Measurements from ENCODE around the gene BLTP2.
"Not testable (repeated sequence)": the region's sequence is repeated elsewhere in the genome, so short reads cannot be mapped to it uniquely, and the experiment has no call there.

The BLTP2 gene

DNA sequence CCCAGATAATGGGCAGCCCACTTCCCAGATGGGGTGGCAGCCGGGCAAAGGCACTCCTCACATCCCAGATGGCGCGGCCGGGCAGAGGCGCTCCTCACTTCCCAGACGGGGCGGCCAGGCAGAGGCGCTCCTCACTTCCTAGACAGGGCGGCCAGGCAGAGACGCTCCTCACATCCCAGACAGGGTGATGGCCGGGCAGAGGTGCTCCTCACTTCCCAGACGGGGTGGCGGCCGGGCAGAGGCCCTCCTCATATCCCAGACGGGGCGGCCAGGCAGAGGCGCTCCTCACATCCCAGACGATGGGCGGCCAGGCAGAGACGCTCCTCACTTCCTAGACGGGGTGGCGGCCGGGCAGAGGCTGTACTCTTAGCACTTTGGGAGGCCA lies 14.5 kb upstream of the BLTP2 start:
- not testable (repeated sequence) for H3K4me3 Mint-ChIP-seq, H3K9me3 Mint-ChIP-seq, H3K27me3 Mint-ChIP-seq, H3K36me3 Mint-ChIP-seq, H3K27ac Mint-ChIP-seq
- peaks cover 57% of the 10 kb centered on the region for H3K4me1 Mint-ChIP-seq

DNA sequence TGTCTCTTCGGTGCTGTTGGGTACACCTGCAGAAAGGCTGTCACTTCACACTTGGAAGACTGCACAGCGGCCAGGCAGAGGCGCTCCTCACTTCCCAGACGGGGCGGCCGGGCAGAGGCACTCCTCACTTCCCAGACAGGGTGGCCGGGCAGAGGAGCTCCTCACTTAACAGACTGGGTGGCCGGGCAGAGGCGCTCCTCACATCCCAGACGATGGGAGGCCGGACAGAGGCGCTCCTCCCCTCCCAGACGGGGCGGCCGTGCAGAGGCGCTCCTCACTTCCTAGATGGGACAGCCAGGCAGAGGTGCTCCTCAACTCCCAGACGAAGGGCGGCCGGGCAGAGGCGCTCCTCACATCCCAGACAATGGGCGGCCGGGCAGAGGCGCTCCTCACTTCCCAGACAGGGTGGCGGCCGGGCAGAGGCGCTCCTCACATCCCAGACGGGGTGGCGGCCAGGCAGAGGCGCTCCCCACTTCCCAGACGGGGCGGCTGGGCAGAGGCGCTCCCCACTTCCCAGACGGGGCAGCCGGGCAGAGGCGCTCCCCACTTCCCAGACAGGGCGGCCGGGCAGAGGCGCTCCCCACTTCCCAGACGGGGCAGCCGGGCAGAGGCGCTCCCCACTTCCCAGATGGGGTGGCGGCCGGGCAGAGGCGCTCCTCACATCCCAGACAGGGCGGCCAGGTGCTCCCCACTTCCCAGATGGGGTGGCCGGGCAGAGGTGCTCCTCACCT lies 14.0 kb upstream of the BLTP2 start:
- H3K27ac Mint-ChIP-seq, H3K36me3 Mint-ChIP-seq, H3K4me3 Mint-ChIP-seq, H3K9me3 Mint-ChIP-seq, H3K27me3 Mint-ChIP-seq: not testable (repeated sequence)
- H3K4me1 Mint-ChIP-seq: peaks cover 52% of the 10 kb centered on the region

DNA sequence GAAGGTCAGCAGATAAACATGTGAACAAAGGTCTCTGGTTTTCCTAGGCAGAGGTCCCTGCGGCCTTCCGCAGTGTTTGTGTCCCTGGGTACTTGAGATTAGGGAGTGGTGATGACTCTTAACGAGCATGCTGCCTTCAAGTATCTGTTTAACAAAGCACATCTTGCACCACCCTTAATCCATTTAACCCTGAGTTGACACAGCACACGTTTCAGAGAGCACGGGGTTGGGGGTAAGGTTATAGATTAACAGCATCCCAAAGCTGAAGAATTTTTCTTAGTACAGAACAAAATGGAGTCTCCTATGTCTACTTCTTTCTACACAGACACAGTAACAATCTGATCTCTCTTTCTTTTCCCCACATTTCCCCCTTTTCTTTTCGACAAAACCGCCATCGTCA lies 13.4 kb upstream of the BLTP2 start:
- H3K4me3 Mint-ChIP-seq, H3K27me3 Mint-ChIP-seq, H3K27ac Mint-ChIP-seq, H3K36me3 Mint-ChIP-seq, H3K9me3 Mint-ChIP-seq: not testable (repeated sequence)
- peaks cover 46% of the 10 kb centered on the region for H3K4me1 Mint-ChIP-seq

DNA sequence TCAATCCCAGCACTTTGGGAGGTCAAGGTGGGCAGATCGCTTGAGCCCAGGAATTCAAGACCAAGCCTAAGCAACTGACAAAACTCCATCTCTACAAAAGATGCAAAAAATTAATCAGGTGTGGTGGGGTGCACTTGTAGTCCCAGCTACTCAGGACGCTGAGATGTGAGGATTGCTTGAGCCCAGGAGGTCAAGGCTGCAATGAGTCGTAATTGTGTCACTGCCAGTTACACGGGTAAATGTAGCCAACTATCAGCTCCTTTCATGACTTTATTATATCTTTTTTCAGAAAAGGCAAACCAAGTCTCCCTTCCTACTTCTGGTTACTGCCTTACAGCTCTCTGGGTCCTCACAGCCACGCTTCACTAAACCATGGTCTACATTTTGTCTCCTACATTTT lies 12.8 kb upstream of the BLTP2 start:
- Mint-ChIP-seq H3K36me3 (peaks cover 2% of the 10 kb centered on the region), H3K9me3 (no peaks in the 10 kb centered on the region), H3K27me3 (no peaks in the 10 kb centered on the region), H3K27ac (peak overlapping the region; percentile 88), H3K4me3 (no peak overlapping the region), H3K4me1 (peaks cover 40% of the 10 kb centered on the region)

DNA sequence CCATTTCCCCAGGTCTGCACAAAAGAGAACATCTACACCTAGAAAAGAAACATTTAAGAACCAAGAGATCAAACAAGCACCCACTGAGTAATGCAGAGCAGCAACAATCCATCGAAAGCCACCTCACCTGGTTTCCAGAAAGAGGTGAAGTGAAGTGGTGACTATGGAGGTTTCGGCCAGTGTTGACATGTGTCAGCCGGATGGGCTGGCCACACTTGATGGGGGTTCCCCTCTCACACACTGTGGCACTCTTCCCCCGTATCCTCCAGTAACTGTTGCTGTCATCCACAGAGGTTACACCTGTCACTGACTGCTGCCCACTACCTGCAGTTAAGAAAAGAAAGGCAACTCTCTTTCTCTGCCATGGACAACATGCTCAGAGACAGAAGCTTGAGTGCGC lies 10.2 kb upstream of the BLTP2 start:
- Mint-ChIP-seq H3K9me3 (no peaks in the 10 kb centered on the region), H3K27me3 (no peaks in the 10 kb centered on the region), H3K27ac (no peak overlapping the region), H3K4me3 (no peak overlapping the region), H3K4me1 (peaks cover 22% of the 10 kb centered on the region), H3K36me3 (peaks cover 2% of the 10 kb centered on the region)

DNA sequence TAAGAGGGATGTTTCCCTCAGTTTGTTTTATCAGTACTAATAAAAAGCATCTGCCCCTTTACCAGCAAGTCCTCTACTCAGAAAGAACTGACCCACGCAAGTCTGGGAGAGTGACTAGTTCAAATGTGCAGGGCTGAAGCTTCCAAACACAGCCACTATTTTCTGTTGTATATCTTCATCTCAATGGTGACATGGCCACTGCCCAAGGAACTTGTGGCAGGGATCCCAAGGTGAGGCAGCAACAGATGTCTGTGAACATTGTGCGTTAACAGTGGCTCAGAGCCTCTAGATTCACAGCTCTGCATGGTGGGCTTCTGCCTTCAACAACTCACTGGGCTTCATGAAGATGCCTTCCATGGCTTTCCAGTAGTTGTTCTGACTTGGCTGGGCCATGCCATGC lies 3.7 kb upstream of the BLTP2 start:
- Mint-ChIP-seq H3K4me1 (peaks cover 27% of the 10 kb centered on the region), H3K27me3 (no peaks in the 10 kb centered on the region), H3K9me3 (no peaks in the 10 kb centered on the region)

DNA sequence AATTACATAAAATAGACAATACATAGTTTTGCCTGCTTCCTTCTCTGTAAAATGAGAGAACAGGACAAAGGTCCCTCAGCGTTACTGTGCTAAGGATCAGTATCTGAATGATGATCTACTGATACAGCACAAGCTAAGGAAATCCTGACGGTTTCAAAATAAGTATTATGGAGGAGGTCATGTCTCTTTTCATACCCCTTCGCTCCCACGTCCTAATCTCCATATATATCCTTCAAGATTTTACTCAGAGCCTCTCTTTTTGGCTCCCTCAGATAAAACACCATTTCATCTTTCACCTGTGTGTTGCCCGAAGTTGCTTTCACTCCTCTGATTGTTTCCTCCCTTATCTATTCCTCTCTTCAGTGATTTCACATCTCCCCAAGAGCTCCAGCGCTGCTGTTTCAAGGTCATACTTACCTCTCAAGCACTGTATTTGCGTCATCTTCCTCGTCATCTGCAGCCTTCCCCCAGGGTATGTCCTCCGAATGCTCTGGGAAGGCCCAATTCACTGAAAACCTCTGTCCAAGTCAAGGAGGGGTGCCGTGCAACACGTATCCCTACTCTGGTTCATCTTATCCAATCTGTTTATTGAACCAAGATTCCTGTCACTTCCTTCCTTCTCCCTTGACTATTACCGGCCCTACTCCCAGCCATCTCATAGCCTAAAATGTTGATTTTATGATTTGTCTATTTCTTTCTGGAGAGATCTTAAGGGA lies 1.2 kb upstream of the BLTP2 start:
- peaks cover 4% of the 10 kb centered on the region for H3K36me3 Mint-ChIP-seq
- H3K4me1 Mint-ChIP-seq: peaks cover 42% of the 10 kb centered on the region
- no peaks in the 10 kb centered on the region for H3K9me3 Mint-ChIP-seq
- H3K27me3 Mint-ChIP-seq: no peaks in the 10 kb centered on the region
- H3K4me3 Mint-ChIP-seq: peak overlapping the region; percentile 96
- peak overlapping the region; percentile 60 for H3K27ac Mint-ChIP-seq

More for the DNA sequence above, 3.7 kb upstream of the BLTP2 start:
- Mint-ChIP-seq H3K4me3 (no peak overlapping the region), H3K36me3 (peaks cover 2% of the 10 kb centered on the region), H3K27ac (no peak overlapping the region)

DNA sequence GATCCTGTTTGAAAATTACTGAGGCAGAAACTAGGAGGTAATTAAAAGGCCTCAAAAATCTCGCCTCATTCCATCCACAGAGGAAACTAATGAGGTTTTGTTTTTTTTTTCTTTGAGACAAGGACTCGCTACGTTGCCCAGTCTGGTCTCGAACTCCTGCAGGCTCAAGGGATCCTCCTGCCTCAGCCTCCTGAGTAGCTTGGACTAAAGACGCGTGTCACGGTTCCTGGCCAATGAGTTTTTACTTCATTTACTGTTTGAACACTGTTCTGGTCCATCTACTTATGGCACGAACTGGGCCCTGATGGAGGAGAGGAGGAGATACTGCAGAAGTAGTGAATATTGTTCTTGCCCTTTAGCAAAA lies 600 bp upstream of the BLTP2 start:
- Mint-ChIP-seq H3K9me3 (no peaks in the 10 kb centered on the region), H3K4me3 (peak overlapping the region; percentile 96), H3K27me3 (no peaks in the 10 kb centered on the region), H3K36me3 (peaks cover 4% of the 10 kb centered on the region), H3K4me1 (peaks cover 42% of the 10 kb centered on the region), H3K27ac (peak overlapping the region; percentile 60)

DNA sequence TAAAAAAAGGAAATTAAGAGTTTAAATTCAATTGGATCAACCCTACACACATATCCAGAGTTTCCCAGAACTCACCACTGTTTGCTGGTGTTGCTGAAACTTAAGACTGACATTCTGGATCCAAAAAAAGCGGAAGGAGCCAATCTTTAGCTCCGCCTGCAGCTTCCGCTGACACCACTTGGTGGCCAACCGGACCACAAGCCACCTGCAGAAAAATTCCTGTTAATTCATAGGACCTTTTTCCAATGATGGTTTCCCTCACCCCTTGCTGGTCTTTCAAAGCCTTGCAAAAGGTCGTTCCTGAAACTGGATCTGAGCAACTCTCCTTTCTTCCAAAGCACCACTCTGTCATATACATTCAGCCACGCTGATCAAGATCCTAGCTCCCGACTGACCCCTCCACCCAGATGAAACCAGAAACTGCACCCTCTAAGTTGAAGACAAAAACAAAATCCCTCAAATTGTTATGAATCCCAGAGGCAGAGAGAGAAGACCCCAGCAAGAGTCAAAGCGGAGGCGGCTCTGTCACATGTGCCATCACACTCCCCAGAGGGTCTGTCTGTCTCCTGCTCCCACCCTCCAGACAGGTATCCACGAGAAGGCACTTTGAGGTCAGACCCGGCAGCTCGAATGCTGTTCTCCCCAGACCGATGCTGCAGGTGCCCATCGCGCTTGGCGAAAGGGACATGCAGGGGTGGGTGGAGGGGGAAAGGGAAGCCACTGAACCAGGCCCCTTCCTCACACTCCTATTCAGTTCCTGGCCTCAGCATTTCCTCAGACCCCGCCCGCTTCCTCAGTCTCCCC lies 773 bp downstream of the BLTP2 start:
- Mint-ChIP-seq H3K9me3 (no peaks in the 10 kb centered on the region), H3K4me1 (peaks cover 45% of the 10 kb centered on the region), H3K36me3 (peaks cover 10% of the 10 kb centered on the region), H3K4me3 (peak overlapping the region; percentile 96), H3K27ac (peak overlapping the region; percentile 97), H3K27me3 (no peaks in the 10 kb centered on the region)

DNA sequence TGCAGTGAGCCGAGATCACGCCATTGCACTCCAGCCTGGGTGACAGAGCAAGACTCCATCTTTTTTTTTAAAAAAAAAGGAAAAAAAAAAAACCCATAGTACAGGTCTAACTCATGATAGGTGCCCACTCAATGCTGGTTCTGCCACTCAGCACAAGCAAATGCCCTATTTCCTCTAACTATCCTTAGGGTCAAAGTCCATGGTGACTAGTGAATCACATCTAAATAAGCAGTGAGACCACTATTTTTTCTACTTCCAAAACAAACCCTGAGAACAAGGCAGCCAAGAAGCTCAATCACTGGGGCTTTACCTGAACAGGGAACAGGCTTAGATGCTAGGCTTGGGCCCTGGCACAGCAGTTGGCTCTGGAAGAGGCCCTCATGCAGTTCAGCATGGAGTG lies 3.4 kb downstream of the BLTP2 start:
- Mint-ChIP-seq H3K27ac (no peak overlapping the region), H3K9me3 (no peaks in the 10 kb centered on the region), H3K4me1 (peaks cover 47% of the 10 kb centered on the region), H3K36me3 (peaks cover 24% of the 10 kb centered on the region), H3K27me3 (no peaks in the 10 kb centered on the region), H3K4me3 (no peak overlapping the region)

DNA sequence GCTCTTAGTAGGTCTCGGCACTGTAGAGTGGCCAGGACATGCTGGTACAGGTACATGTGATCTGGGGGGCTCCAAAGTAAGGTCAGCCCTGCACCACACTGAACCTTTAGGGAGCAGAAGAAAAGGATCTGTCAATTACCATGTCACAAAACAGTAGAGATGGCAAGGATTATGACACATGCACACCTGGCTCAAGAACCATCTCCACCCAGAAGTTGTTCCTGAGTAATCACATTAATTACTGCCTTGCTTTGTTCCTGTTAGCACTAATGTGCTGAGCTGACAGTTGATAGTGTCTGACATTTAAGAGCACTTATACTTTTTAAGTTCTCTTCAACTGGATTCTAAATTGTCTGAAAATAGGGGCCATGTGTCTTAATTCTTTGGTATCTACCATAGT lies 9.5 kb downstream of the BLTP2 start:
- H3K27ac Mint-ChIP-seq: no peak overlapping the region
- H3K9me3 Mint-ChIP-seq: no peaks in the 10 kb centered on the region
- H3K4me3 Mint-ChIP-seq: no peak overlapping the region
- H3K36me3 Mint-ChIP-seq: peaks cover 37% of the 10 kb centered on the region
- peaks cover 22% of the 10 kb centered on the region for H3K4me1 Mint-ChIP-seq
- no peaks in the 10 kb centered on the region for H3K27me3 Mint-ChIP-seq

DNA sequence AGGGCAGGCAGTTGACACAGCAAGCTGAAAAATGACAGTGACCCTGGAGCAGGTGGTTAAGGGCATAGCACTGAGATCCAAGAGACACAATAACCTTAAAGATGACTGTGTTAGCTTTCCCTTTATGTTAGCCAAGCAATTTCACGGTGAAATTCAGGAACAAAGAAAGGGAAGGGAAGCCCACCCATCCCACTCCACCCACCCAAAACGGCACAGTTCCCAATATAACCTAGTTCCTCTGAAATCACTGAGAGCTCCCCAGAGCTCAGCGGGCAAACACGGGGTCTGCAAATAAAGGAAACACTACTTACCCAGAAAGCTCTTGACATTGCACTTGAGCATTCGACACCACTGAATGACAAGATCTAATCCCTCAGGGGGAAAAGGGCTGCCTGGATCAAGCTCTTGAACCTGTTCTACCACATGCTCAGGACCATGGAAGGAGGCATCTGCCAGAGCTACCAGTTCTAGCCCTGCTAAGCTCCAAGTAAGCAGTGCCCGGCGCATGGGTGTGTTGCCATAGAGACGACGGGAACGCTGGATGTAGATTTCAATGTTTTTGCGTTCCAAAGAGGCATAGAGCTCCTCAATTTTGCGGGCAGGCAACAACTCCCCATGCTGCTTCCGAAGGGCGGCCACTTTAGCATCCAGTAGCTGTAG lies 10.6 kb downstream of the BLTP2 start:
- peaks cover 33% of the 10 kb centered on the region for H3K36me3 Mint-ChIP-seq
- no peak overlapping the region for H3K4me3 Mint-ChIP-seq
- no peak overlapping the region for H3K27ac Mint-ChIP-seq
- no peaks in the 10 kb centered on the region for H3K27me3 Mint-ChIP-seq
- no peaks in the 10 kb centered on the region for H3K9me3 Mint-ChIP-seq
- H3K4me1 Mint-ChIP-seq: peaks cover 20% of the 10 kb centered on the region

DNA sequence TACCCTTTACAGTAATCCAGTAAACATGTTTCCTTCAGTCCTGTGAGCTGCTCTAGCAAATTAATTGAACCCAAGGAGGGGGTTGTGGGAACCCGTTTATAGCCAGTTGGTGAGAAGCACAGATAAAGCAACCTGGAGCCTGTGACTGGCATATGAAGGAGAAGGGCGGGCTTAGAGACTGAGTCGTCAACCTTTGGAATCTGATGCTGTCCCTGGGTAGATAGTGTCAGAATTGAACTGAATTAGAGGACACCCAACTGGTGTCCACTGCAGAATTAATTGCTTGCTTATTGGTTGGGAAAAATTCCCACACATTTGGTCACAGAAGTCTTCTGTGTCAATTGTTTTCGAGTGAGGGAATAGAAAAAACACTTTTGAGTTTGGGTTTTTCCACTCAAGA lies 18.1 kb downstream of the BLTP2 start:
- Mint-ChIP-seq H3K9me3 (no peaks in the 10 kb centered on the region), H3K4me1 (peaks cover 14% of the 10 kb centered on the region), H3K36me3 (peaks cover 16% of the 10 kb centered on the region), H3K27ac (no peak overlapping the region), H3K4me3 (no peak overlapping the region), H3K27me3 (no peaks in the 10 kb centered on the region)

DNA sequence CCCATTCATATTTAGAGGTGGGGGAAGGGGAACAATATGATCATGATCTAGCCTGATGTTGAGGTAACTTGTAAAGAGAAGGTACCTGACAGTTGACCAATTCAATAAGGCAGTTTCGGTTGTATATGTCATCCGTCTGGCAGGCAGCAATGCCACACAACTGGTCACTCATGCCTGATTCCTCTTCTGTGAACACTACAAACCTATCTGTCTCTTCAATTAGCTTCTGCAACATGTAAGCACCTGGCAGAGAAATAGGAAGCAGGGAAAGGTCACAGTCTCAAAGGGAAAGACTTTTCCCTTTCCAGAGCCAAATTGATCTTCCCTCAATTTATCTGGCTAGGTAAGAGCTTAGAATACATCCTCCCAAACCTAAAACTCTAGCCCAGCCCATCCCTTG lies 20.8 kb downstream of the BLTP2 start:
- Mint-ChIP-seq H3K9me3 (no peaks in the 10 kb centered on the region), H3K36me3 (peaks cover 22% of the 10 kb centered on the region), H3K27me3 (no peaks in the 10 kb centered on the region), H3K27ac (no peak overlapping the region), H3K4me3 (no peak overlapping the region), H3K4me1 (peaks cover 14% of the 10 kb centered on the region)

DNA sequence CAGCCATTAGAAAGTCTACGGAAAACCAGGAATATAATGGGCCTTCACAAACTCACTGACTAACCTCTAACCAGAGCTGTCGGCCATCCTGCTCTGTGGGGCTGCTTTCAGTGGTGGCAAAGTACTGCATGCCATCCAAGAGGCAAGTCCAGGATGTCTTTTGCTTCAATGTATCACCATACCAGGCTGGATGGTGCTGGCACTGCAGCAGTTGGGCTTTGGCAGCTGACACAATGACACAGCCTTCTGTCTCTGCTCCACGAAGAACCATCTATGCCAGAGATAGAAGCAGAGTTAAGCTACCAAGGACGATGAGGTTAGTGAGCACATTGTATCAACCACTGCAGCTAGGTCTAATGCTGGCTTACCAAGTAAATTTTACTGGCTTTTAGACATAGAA lies 21.3 kb downstream of the BLTP2 start:
- no peak overlapping the region for H3K4me3 Mint-ChIP-seq
- H3K9me3 Mint-ChIP-seq: no peaks in the 10 kb centered on the region
- no peaks in the 10 kb centered on the region for H3K27me3 Mint-ChIP-seq
- peaks cover 14% of the 10 kb centered on the region for H3K4me1 Mint-ChIP-seq
- no peak overlapping the region for H3K27ac Mint-ChIP-seq
- H3K36me3 Mint-ChIP-seq: peaks cover 22% of the 10 kb centered on the region

DNA sequence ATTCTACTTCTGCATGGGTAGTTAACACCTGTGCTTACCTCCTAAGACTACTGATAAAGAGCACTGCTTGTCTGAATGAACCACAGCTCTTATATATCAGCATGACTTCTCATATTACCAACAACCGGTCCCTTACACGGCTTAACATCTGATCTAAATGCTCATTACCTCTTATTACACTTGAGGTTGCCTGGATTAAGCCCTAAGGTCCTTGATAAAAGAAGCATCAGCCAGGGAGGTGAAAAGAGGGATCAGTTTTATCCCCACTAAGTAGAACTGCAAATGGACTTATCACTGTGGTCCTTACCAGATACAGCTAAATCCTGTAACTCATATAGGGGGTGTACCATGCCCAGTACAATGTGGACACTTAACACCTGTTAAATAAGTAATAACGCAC lies 22.8 kb downstream of the BLTP2 start:
- no peak overlapping the region for H3K4me3 Mint-ChIP-seq

More for the DNA sequence above, 22.8 kb downstream of the BLTP2 start:
- peaks cover 22% of the 10 kb centered on the region for H3K36me3 Mint-ChIP-seq
- no peak overlapping the region for H3K27ac Mint-ChIP-seq
- no peaks in the 10 kb centered on the region for H3K27me3 Mint-ChIP-seq
- peaks cover 10% of the 10 kb centered on the region for H3K4me1 Mint-ChIP-seq
- H3K9me3 Mint-ChIP-seq: no peaks in the 10 kb centered on the region

All from activated naive CD4-positive, alpha-beta T cell treated with anti-CD3 and anti-CD28 coated beads, Interleukin-2, amount 50 U/mL, for 24 hours (primary cell).